Measurements from ENCODE around the gene PDZD2. TPM values are rescaled to one million over a fixed set of nuclear protein-coding genes. Genes with fewer than 3 reads are reported as not detected.

Gene PDZD2
- total RNA-seq, 2 donors from 2014 or later: 6.6 to 14.6 TPM

DNA sequence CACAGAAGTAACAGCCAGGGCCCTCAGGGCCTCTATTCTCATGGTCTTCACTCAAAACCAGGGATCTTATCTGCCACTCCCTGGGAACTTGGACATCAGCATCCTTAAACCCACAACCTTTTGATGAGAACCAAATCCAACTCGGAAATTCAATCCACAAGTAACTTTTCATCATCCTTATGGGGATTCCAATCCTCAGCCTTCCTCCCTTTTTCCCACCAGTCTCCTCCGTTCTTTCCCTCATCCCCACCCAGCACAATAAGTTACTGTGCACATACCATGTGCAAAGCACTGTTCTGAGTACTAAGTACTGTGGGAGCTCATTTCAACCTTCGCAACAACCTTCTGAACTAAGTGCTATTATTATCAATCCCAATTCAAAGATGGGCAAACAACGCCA, 518.1 kb downstream of the PDZD2 start:
- no peak for TF ChIP-seq CTCF (conservative IDR thresholded peaks at IDR 0.05)
- Mint-ChIP-seq H3K36me3 (ENCODE audit: low read depth) (peaks cover 19% of the 10 kb centered on the region), H3K4me1 (peaks cover 3% of the 10 kb centered on the region), H3K27ac (no peak overlapping the region), H3K4me3 (no peak overlapping the region), H3K27me3 (ENCODE audit: insufficient read depth) (no peaks in the 10 kb centered on the region), H3K9me3 (peaks cover 4% of the 10 kb centered on the region)
- Histone ChIP-seq H3K9me3 (ENCODE audit: control insufficient read depth, low read length) (no peaks in the 10 kb centered on the region), H3K4me1 (ENCODE audit: control insufficient read depth, insufficient read depth, low read length) (peaks cover 7% of the 10 kb centered on the region), H3K9ac (ENCODE audit: extremely low read depth, low read length, poor library complexity, severe bottlenecking) (no peak overlapping the region), H3K36me3 (ENCODE audit: control insufficient read depth, insufficient read depth, low read length) (peaks cover 24% of the 10 kb centered on the region), H3K4me3 (ENCODE audit: low read length) (no peak overlapping the region), H3K27me3 (ENCODE audit: control insufficient read depth, insufficient read depth, low read length, poor library complexity, severe bottlenecking) (no peaks in the 10 kb centered on the region), H3K27ac (ENCODE audit: low read depth, low read length) (no peak overlapping the region)
- 92 to 94% methylated on average over 3 to 4 of the region's 4 CpGs for WGBS, 2 experiments (ENCODE audit: insufficient coverage in 1 of 2, insufficient read length in 1 of 2)
- DNase-seq: no peak

DNA sequence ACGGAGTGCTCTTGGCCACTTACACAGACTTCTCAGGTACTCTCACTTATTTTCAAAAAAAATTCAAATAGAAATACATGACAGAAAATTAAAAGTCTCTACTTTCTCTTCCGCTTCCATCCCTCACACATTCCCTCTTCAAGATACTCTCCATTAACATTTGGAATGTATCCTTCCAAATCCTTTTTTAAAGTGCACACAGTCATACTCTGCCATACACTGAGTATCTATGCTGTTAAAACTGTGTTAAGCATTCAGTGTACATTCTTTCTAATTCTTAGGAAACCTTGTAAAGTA, 519.7 kb downstream of the PDZD2 start:
- peaks cover 7% of the 10 kb centered on the region for H3K4me1 ChIP-seq (ENCODE audit: control insufficient read depth, insufficient read depth, low read length)
- peaks cover 22% of the 10 kb centered on the region for H3K36me3 Mint-ChIP-seq (ENCODE audit: low read depth)
- no peak overlapping the region for H3K4me3 Mint-ChIP-seq
- DNase-seq: no peak
- no peaks in the 10 kb centered on the region for H3K27me3 ChIP-seq (ENCODE audit: control insufficient read depth, insufficient read depth, low read length, poor library complexity, severe bottlenecking)
- H3K9ac ChIP-seq (ENCODE audit: extremely low read depth, low read length, poor library complexity, severe bottlenecking): no peak overlapping the region
- no peak overlapping the region for H3K27ac Mint-ChIP-seq
- WGBS, 2 experiments (ENCODE audit: insufficient coverage in 1 of 2, insufficient read length in 1 of 2): 73 to 78% methylated on average over 2 of the region's 2 CpGs
- no peaks in the 10 kb centered on the region for H3K9me3 ChIP-seq (ENCODE audit: control insufficient read depth, low read length)
- H3K27me3 Mint-ChIP-seq (ENCODE audit: insufficient read depth): no peaks in the 10 kb centered on the region
- no peak for TF ChIP-seq CTCF (conservative IDR thresholded peaks at IDR 0.05)
- peaks cover 3% of the 10 kb centered on the region for H3K4me1 Mint-ChIP-seq
- H3K9me3 Mint-ChIP-seq: peaks cover 4% of the 10 kb centered on the region
- H3K27ac ChIP-seq (ENCODE audit: low read depth, low read length): no peak overlapping the region
- H3K36me3 ChIP-seq (ENCODE audit: control insufficient read depth, insufficient read depth, low read length): peaks cover 22% of the 10 kb centered on the region
- H3K4me3 ChIP-seq (ENCODE audit: low read length): no peak overlapping the region

DNA sequence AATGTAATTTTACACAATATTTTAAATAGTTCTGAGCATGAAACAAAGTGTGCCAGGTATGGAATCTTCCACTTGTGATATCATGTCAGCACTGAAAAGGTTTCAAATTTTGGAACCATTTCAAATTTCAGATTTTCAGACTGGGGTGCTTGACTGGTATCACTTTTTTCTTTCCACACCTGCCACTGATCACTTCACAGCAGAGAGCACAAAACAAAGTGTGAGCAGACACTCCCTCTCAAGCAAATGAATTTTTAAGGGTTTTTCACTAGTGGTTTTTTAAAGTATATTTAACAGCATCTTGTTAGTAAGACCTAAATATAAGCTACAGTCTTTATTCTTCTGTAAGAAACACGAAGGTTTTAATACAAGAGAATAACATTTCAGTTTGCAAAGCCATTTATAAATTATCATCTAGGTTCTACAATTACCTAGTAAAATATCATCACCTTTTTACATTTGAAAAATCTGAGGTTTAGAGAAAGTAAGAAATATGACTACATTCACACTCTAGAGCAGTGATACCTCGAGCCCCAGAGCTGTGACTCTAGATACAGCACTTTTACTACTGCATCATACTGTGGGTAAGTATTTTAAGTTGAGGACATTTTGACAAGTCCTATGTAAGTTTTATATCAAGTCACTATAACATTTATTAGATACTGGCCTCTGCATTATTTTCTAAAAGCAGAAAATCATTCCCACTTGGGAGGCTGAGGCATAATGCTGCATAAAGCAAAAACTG, 520.6 kb downstream of the PDZD2 start:
- Mint-ChIP-seq H3K4me3 (no peak overlapping the region), H3K36me3 (ENCODE audit: low read depth) (peaks cover 26% of the 10 kb centered on the region), H3K27ac (no peak overlapping the region), H3K27me3 (ENCODE audit: insufficient read depth) (no peaks in the 10 kb centered on the region), H3K9me3 (peaks cover 9% of the 10 kb centered on the region), H3K4me1 (peaks cover 3% of the 10 kb centered on the region)
- 89 to 100% methylated on average over 1 to 2 of the region's 2 CpGs for WGBS, 2 experiments (ENCODE audit: insufficient coverage in 1 of 2, insufficient read length in 1 of 2)
- TF ChIP-seq CTCF (conservative IDR thresholded peaks at IDR 0.05): no peak
- Histone ChIP-seq H3K27ac (ENCODE audit: low read depth, low read length) (no peak overlapping the region), H3K4me3 (ENCODE audit: low read length) (no peak overlapping the region), H3K27me3 (ENCODE audit: control insufficient read depth, insufficient read depth, low read length, poor library complexity, severe bottlenecking) (no peaks in the 10 kb centered on the region), H3K9me3 (ENCODE audit: control insufficient read depth, low read length) (no peaks in the 10 kb centered on the region), H3K36me3 (ENCODE audit: control insufficient read depth, insufficient read depth, low read length) (peaks cover 21% of the 10 kb centered on the region), H3K4me1 (ENCODE audit: control insufficient read depth, insufficient read depth, low read length) (peaks cover 7% of the 10 kb centered on the region), H3K9ac (ENCODE audit: extremely low read depth, low read length, poor library complexity, severe bottlenecking) (no peak overlapping the region)
- no peak for DNase-seq
